HS-27A (cell line): ENCODE measurements around the gene C1QC.

Source experiments
- DNase-seq: peaks from one replicate; pipeline ENCODE4 v3.0.0-alpha.2; 2012; ENCODE audit warnings: low read depth, missing footprints

Gene C1QC

DNA sequence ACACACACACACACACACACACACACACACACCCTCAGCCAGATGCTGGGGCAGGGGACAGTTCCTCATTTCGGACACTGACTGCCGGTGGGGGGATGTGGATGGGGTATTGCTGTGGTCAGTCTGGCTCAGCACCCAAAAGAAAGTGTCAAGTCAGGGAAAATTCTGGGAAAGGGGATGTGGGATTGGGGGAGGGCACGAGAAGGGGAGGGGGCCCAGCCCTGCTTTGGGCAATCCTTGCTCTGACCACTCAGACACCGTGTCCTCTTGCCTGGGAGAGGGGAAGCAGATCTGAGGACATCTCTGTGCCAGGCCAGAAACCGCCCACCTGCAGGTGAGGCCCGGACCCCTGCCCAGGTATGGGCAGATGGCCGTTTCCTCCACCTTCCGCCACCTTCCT lies at the start of gene C1QC:
Gene C1QC, plus strand, starts transcription at position 253 of the 400 bp plus-strand sequence. CDS start 391 bp downstream, outside the sequence.
- DNase-seq, result no peak

GRCh38 chr1:22594396-22594795 lies 49.0 kb upstream of the C1QC start:
- DNase-seq, result no peak

- no peak for DNase-seq
Measured at GRCh38 chr1:22595108-22595507, 48.3 kb upstream of the C1QC start.

DNA sequence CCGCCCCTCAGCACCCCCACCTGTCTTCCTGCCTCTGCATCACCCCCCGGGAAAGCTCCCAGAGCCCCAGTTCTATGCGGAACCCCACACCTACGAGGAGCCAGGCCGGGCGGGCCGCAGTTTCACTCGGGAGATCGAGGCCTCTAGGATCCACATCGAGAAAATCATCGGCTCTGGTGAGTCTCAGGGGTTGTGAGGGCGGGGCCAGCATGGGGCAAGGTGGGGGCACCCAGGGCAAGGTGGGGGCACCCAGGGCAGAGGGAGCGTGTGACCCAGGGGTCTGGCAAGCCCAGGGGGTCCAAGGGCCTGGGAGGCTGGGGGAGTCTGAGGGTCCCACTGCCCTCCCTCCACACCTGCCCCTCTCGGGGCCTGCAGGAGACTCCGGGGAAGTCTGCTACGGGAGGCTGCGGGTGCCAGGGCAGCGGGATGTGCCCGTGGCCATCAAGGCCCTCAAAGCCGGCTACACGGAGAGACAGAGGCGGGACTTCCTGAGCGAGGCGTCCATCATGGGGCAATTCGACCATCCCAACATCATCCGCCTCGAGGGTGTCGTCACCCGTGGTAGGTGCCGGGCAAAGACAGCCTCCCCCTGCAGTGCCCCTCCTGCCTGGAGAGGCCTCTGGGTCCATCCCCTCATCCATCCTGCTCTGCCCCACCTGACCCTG lies 46.0 kb upstream of the C1QC start:
- DNase-seq, result no peak

DNA sequence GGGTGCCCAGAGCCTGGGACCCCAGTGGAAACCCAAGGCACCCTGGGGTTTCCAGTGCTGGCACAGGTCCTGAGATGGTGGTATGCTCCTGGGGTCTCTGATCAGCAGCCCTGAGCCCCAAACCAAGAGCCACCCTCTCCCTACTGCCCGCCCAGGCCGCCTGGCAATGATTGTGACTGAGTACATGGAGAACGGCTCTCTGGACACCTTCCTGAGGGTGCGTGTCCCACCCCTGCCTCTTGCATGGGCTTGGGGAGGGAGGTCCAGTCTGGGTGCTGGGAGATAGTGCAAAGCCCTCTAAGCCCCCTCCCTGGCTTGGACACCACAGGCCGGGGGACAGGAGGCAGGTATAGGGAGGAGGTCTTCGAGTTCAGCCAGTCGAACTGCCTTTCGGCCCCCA lies 45.4 kb upstream of the C1QC start:
- no peak for DNase-seq

DNA sequence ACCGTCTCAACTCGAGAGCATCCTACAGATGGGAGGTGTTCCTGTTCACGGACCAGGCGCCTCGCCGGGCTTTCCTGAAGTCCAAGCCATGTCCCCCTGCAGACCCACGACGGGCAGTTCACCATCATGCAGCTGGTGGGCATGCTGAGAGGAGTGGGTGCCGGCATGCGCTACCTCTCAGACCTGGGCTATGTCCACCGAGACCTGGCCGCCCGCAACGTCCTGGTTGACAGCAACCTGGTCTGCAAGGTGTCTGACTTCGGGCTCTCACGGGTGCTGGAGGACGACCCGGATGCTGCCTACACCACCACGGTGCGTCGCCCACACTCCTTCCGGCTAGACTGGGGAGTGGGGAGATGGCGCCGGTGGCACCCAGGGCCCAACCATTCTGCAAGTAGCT lies 44.7 kb upstream of the C1QC start:
- no peak for DNase-seq

GRCh38 chr1:22600071-22600816 lies 43.2 kb upstream of the C1QC start:
- no peak for DNase-seq

GRCh38 chr1:22600817-22601605 lies 42.4 kb upstream of the C1QC start:
- DNase-seq, result no peak

DNA sequence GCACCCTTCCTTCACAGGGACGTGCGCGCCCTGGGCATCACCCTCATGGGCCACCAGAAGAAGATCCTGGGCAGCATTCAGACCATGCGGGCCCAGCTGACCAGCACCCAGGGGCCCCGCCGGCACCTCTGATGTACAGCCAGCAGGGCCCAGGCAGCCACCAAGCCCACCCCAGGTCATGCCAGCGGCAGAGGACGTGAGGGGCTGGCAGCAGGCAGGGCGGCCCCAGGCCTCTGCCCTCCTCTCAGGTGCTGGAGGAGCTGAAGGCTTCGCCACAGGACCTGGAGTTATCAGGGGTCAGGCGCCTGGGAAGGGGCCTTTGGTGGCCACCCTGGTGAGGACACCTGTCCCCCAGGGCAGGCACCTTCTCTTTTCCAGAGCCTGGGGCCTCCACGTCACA lies 41.8 kb upstream of the C1QC start:
- DNase-seq, result no peak

- no peak for DNase-seq
Measured at GRCh38 chr1:22602060-22602740, 41.2 kb upstream of the C1QC start.

GRCh38 chr1:22606161-22606560 lies 37.3 kb upstream of the C1QC start:
- DNase-seq, result no peak

- no peak for DNase-seq
Measured at GRCh38 chr1:22607154-22607553, 36.3 kb upstream of the C1QC start.

DNA sequence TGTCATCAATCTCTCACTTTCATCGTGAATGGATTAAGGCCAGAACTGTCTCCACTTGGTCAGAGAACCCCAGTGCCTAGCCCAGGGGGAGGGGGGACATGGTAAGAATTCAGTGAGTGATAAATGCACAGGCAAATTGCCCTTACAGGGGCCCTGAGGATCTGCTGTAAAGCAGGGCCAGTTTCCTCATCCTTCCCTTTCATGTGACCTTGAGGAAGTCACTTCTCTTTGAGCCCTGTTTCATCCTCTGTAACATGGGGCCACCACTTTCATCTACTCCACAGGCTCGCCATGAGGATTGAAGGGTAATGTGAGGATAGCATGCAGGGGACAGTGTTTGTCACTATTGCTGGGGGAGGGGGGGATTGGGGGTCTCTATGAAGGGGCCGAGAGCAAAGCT lies 35.1 kb upstream of the C1QC start:
- DNase-seq, result no peak

- no peak for DNase-seq
Measured at GRCh38 chr1:22609291-22609690, 34.1 kb upstream of the C1QC start.

GRCh38 chr1:22611530-22611947 lies 31.9 kb upstream of the C1QC start:
- no peak for DNase-seq

DNA sequence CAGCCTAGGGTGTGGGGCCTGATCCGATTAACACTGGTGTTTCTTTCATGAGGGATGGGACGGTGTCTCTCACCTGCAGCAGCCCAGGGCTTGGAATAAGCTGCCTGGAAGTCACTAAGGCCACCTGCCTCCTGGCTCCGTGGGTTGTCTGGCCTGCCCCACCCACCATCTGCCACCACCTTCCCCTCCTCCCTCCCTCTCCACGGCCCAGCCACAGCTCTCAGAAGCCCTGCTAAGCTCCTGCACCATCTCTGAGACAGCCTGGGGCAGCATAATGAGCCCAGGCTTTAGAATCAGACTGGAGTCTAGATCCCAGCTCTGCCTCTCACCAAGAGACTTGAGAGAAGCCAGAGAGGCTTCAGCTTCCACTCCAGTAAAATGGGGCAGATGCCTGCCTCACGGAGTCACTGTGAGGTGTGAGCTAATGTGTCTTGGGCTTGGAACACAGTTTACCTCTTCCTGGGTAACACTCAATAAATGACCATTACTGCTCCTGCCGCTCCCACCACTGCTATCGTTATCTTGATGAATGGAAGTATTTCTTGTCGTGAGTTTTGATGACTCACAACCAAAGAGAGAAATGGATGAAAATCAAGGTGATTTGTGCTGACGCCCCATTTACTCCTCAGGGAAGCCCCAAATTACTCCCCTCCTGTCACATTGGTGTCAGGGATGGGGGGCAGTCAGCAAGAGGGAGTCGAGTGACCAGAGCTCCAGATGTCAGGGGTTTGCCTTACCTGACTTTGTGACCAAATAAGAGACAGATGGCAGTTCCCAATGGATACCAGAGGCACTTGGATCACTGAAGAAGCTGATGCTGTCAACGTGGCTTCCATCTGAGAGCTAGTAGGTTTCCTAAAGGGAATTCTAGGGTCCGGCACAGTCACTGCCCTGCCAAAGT lies 30.5 kb upstream of the C1QC start:
- no peak for DNase-seq

DNA sequence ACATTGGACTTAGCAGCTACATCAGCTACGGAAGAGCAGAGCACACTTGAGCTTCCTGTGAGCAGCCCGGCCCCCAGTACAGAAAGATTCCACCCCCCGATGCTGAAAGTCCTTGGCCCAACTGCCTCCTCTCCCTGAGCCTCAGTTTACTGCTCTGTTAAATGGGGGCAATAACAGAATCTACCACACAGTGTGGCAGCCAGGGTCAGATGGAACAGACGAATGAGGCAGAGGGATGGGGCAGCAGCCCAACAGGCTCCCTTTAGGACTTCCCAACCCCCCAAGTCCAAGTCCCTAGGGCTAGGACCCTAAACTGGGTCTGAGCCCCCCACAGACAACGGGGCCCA lies 29.9 kb upstream of the C1QC start:
- DNase-seq, result no peak

DNA sequence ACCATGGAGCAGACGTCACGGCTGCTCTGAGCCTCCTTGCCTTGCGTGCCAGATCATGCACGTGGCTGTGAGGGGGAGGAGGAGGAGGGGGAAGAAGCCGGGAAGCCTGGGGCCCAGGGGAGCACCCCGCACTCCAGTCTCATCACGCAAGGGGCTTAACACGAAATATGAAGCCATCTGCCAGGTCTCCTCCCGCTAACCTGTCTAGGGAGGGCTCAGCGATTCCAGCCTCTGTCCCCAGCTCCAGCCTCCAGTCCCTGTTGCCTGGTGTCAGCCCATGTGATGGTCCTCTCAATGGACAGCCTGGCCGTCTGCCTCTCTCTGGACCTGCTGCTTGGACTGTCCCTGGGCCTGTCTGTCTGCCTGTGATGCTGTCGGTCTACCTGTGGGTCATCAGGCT lies 29.5 kb upstream of the C1QC start:
- DNase-seq, result no peak

- no peak for DNase-seq
Measured at GRCh38 chr1:22615886-22616285, 27.5 kb upstream of the C1QC start.

GRCh38 chr1:22616571-22616970 lies 26.9 kb upstream of the C1QC start:
- DNase-seq, result no peak

- no peak for DNase-seq
Measured at GRCh38 chr1:22618056-22618455, 25.4 kb upstream of the C1QC start.
